Psoas muscle (tissue), 8 donors: ENCODE data around the gene COL17A1. TPM values are rescaled to one million over a fixed set of nuclear protein-coding genes. Genes with fewer than 3 reads are reported as not detected.

Experiments
- ATAC-seq, 4 donors: fragments of 200-7000 bp; cut with Tn5 transposase; one replicate each; pipeline ENCODE4 v1.9.1; 2020; ENCODE audit warnings: moderate library complexity in 3 of 4, mild to moderate bottlenecking in 2 of 4
- DNase-seq, 2 donors: peaks; one replicate each; pipeline ENCODE4 v3.0.0-alpha.2; 2020
- H3K27ac ChIP-seq: fragments of 200-600 bp; one replicate; pipeline ENCODE4 v1.8.0; 2022
- H3K27me3 ChIP-seq, 3 donors: fragments of 200-600 bp in 1 of 3; one replicate each; pipeline versions ENCODE4 v1.6.1 to v1.8.0; 2013 to 2022; ENCODE audit warnings: low read length in 2 of 3, mild to moderate bottlenecking in 2 of 3, moderate library complexity in 1 of 3; ENCODE audit not compliant: insufficient read depth in 3 of 3
- H3K36me3 ChIP-seq, 2 donors: fragments of 200-600 bp in 1 of 2; one replicate each; pipeline versions ENCODE4 v1.6.1 to v1.8.0; 2013 to 2022; ENCODE audit warnings: low read depth in 1 of 2, mild to moderate bottlenecking in 1 of 2, moderate library complexity in 1 of 2; ENCODE audit not compliant: insufficient read depth in 1 of 2
- H3K4me1 ChIP-seq: fragments of 200-600 bp; one replicate; pipeline ENCODE4 v1.8.0; 2022
- H3K4me3 ChIP-seq: fragments of 200-600 bp; one replicate; pipeline ENCODE4 v1.8.0; 2022; ENCODE audit warnings: mild to moderate bottlenecking
- H3K9me3 ChIP-seq: fragments of 200-600 bp; one replicate; pipeline ENCODE4 v1.8.0; 2022
- WGBS, 3 donors: extraction: QIAGEN DNeasy Blood & Tissue Kit; methylation state at CpG; one replicate each; pipeline versions ENCODE4 v1.1.6 to v1.1.7; 2013; 5-methylcytosine and 5-hydroxymethylcytosine counted together
- intact Hi-C, 2 donors: fragments of 100-400 bp; cut with DNase I; formaldehyde crosslinking; loops; one replicate each; pipeline versions ENCODE4 v1.11.0 to v1.14.2; 2022
- polyA plus RNA-seq, 3 donors: library from polyadenylated mRNA; stranded (reverse); fragments of 200-250 nt; gene quantifications; one replicate each; pipeline ENCODE4 v1.2.3, GENCODE V29; 2013
- total RNA-seq, 4 donors: library from RNA; stranded (reverse); fragmentation: NEBNext Ultra II Directional in 2 of 4; extraction: Animal tissue kit (Norgen Biotek cat#: 25700) in 2 of 4; gene quantifications; one replicate each; pipeline versions ENCODE4 v1.2.1 to v1.2.4, GENCODE V29; 2021 to 2023
- TF ChIP-seq, protein P1 (sequence below): fragments of 200-600 bp; IDR thresholded peaks from one replicate; pipeline ENCODE4 v1.8.0; 2022; ENCODE audit warnings: antibody characterized with exemption
- donor health status: healthy with polysubstance abuse.
- donor health status: DM: no; HTN: no; CAD: no; lungs with moderate emphysema.
- donor health status: Bipolar disorder and iron deficiency.
- donor health status: healthy.
- donor health status: DM: yes; HTN: yes; CAD: no.
- donor health status: DM: no; HTN: no; CAD: no.
- donor health status: DM: no; HTN: no; CAD: no.
- donor health status: DM: yes; HTN: yes; CAD: no.

The COL17A1 gene
- total and polyA plus RNA-seq, 7 donors, result 0.01 to 0.18 (median 0.06) TPM; not detected in 3

DNA sequence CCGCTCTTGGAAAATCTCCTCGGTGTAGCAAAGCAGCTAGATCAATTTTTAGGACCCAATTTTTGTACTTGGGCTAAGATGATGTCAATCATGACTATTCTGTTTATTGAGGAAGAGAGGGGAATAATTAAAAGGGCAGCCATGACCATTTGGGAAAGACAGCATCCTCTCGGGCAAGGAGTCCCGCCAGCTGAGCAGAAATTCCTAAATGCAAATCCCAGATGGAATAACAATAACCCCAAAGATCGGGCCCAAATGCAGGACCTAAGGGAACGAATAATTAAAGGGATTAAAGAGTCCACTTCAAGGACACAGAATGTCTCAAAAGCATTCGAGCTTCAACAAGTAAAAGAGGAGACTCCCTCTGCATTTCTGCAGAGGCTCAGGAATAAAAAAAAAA lies 18.7 kb downstream of the COL17A1 start:
- TF ChIP-seq, protein P1, sequence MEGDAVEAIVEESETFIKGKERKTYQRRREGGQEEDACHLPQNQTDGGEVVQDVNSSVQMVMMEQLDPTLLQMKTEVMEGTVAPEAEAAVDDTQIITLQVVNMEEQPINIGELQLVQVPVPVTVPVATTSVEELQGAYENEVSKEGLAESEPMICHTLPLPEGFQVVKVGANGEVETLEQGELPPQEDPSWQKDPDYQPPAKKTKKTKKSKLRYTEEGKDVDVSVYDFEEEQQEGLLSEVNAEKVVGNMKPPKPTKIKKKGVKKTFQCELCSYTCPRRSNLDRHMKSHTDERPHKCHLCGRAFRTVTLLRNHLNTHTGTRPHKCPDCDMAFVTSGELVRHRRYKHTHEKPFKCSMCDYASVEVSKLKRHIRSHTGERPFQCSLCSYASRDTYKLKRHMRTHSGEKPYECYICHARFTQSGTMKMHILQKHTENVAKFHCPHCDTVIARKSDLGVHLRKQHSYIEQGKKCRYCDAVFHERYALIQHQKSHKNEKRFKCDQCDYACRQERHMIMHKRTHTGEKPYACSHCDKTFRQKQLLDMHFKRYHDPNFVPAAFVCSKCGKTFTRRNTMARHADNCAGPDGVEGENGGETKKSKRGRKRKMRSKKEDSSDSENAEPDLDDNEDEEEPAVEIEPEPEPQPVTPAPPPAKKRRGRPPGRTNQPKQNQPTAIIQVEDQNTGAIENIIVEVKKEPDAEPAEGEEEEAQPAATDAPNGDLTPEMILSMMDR, result no peak
- Histone ChIP-seq H3K4me3 (no peak overlapping the region), H3K27me3 (peaks cover 0 to 3% (median 0%) of the 10 kb centered on the region in 3 donors), H3K4me1 (no peaks in the 10 kb centered on the region), H3K9me3 (no peaks in the 10 kb centered on the region), H3K36me3 (no peaks in the 10 kb centered on the region), H3K27ac (no peak overlapping the region)
- 55 to 64% (median 58%) methylated on average over 7 of the region's 7 CpGs for WGBS, 3 donors
- intact Hi-C loops, result no loop called here
- DNase-seq, result no peak
- no peak for ATAC-seq

DNA sequence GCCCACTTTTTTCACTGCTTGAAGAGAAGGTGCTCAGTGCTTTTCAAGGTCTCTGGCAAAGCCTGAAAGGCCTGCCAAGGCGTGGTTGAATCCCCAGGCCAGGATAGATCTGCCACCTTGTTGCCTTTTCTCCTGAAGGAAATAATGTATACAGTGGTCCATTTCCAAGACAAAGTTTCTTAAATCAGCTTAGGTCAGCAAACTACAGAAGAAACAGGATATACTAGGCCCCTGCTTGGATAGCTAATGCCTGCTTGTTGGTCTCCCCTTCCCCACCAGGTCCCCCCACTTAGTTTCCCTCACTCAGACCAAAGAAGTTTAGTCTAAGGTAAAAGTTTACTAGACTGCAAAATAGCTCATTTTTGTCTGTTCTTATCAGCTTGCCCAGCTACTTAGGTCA lies 19.9 kb downstream of the COL17A1 start:
- no peaks in the 10 kb centered on the region for H3K27me3 ChIP-seq
- H3K4me1 ChIP-seq, result no peaks in the 10 kb centered on the region
- ATAC-seq (no peak), DNase-seq (no peak)
- H3K9me3 ChIP-seq, result no peaks in the 10 kb centered on the region
- TF ChIP-seq, protein P1, result no peak
- H3K36me3 ChIP-seq, result no peaks in the 10 kb centered on the region
- 92 to 94% (median 92%) methylated on average over 1 of the region's 1 CpG for WGBS, 3 donors
- H3K4me3 ChIP-seq, result no peak overlapping the region
- no peak overlapping the region for H3K27ac ChIP-seq
- intact Hi-C loops, result no loop called here

DNA sequence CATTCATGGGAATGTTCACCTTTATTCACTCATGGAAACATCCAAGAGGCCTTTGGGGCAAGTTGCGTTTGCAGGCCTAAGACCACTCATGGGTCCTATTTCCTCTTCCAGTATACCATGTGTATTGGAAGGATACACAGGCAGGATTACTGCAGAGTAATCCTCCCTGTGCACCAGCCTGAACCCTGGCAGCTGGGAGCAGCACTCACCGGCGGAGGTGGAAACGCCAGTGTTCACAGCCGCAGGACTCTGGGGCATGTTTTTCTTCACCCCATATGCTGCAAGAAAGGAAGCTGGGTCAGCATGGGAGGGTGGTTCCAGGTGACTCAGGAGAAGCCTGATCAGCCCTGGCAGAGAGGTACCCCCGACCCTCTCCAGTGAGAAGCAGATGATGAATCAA lies 24.5 kb downstream of the COL17A1 start:
- intact Hi-C loops, result no loop called here
- 63 to 72% (median 69%) methylated on average over 6 of the region's 6 CpGs for WGBS, 3 donors
- H3K4me3 ChIP-seq, result no peak overlapping the region
- no peaks in the 10 kb centered on the region for H3K4me1 ChIP-seq
- H3K27ac ChIP-seq, result no peak overlapping the region
- no peaks in the 10 kb centered on the region for H3K36me3 ChIP-seq
- ATAC-seq (no peak), DNase-seq (no peak)
- H3K27me3 ChIP-seq, result no peaks in the 10 kb centered on the region
- no peaks in the 10 kb centered on the region for H3K9me3 ChIP-seq
- TF ChIP-seq, protein P1, result no peak

DNA sequence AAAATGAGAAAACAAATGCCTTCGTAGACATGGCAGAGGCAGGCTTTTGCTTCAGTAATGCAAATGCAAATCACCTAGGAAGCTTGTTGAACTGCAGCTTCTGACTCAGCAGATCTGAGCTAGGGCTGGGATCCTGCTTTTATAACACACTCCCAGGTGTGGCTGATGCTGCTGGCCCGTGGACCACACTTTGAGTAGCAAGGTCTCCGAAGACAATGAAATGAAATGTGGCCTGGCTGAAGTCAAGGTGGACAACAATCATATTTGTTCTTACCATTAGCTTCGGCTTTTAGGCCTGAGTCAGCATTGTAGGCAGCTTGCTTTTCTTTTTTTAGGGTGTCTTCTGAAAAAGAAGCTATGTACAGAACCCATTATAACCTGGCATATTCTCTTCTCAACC lies 26.3 kb downstream of the COL17A1 start:
- no peak for ATAC-seq
- Histone ChIP-seq H3K27ac (no peak overlapping the region), H3K9me3 (no peaks in the 10 kb centered on the region), H3K36me3 (no peaks in the 10 kb centered on the region), H3K4me3 (no peak overlapping the region), H3K4me1 (no peaks in the 10 kb centered on the region), H3K27me3 (no peaks in the 10 kb centered on the region)
- intact Hi-C loops, result no loop called here
- TF ChIP-seq, protein P1, result no peak
- WGBS, 3 donors, result 64 to 71% (median 64%) methylated on average over 4 of the region's 4 CpGs
- no peak for DNase-seq

DNA sequence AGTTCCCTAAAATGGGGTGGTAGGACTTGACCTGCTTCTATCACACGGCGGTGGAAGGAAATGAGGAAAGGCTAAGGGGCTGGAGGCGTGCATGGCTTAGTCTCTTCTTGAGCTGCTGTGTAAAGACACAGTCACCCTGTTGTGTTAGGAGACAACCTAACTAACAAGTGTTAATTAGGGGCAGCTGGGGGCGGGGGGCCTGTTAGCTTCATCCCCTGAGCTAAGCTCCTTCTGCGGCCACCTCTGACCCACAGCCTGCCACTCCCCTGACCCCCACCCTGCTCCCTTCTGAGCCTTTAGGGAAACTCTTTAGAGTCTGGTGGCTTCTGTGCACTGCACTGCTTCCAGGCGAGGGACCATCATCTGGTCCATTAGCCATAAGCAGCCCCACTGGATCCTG lies 28.0 kb downstream of the COL17A1 start:
- 72 to 79% (median 75%) methylated on average over 6 of the region's 6 CpGs for WGBS, 3 donors
- Histone ChIP-seq H3K4me1 (no peaks in the 10 kb centered on the region), H3K27ac (no peak overlapping the region), H3K4me3 (no peak overlapping the region), H3K9me3 (no peaks in the 10 kb centered on the region), H3K27me3 (no peaks in the 10 kb centered on the region), H3K36me3 (no peaks in the 10 kb centered on the region)
- TF ChIP-seq, protein P1, result no peak
- intact Hi-C loops, result no loop called here
- DNase-seq, result no peak
- ATAC-seq, result no peak
